Nephron progenitor cell (in vitro differentiated cells): ENCODE results near the gene LRRIQ1.

ENCODE experiments used
- DNase-seq: peaks from one replicate; pipeline ENCODE4 v3.0.0; 2021
- H3K27ac Mint-ChIP-seq: 2 replicates; pipeline ENCODE4 v1.8.0; 2021; ENCODE audit warnings: mild to moderate bottlenecking, moderate library complexity, mixed read lengths
- H3K27me3 Mint-ChIP-seq: 2 replicates; pipeline ENCODE4 v1.8.0; 2021; ENCODE audit warnings: mild to moderate bottlenecking, low read depth, mixed read lengths; ENCODE audit not compliant: poor library complexity
- H3K36me3 Mint-ChIP-seq: 2 replicates; pipeline ENCODE4 v1.8.0; 2021; ENCODE audit warnings: low read depth, mixed read lengths
- H3K4me1 Mint-ChIP-seq: 2 replicates; pipeline ENCODE4 v1.8.0; 2021; ENCODE audit warnings: mixed read lengths
- H3K4me3 Mint-ChIP-seq: 2 replicates; pipeline ENCODE4 v1.8.0; 2021; ENCODE audit warnings: mild to moderate bottlenecking, moderate library complexity, mixed read lengths
- H3K9me3 Mint-ChIP-seq: 2 replicates; pipeline ENCODE4 v1.8.0; 2021; ENCODE audit warnings: mild to moderate bottlenecking, moderate library complexity, mixed read lengths
- TF ChIP-seq, protein P1 (sequence below): fragments of 200-600 bp; sonication (generic); IDR thresholded peaks from 2 replicates; pipeline ENCODE4 v1.5.0; 2021; ENCODE audit warnings: antibody characterized with exemption

The LRRIQ1 gene

DNA sequence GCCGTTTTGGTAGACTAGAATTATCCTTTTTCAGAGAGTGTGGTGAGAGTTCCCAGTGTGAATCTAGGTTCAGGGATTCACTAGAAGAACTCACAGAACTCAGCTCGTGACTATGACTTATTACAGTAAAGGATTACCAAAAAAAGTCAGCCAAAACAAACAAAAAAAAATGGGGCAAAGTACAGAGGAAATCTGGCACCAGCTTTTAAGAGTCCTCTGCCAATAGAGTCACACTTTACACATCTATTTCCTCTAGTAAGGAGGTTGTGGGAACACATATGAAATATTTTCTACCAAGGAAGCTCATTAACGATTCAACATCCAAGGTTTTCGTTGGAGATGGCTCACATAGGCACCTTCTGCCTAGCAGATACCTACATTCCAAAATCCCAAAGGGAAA lies 28.3 kb upstream of the LRRIQ1 start:
- Mint-ChIP-seq H3K36me3 (no peaks in the 10 kb centered on the region), H3K27me3 (no peaks in the 10 kb centered on the region), H3K9me3 (no peaks in the 10 kb centered on the region), H3K4me3 (no peak overlapping the region), H3K27ac (no peak overlapping the region), H3K4me1 (no peaks in the 10 kb centered on the region)
- no peak for DNase-seq
- TF ChIP-seq, protein P1, sequence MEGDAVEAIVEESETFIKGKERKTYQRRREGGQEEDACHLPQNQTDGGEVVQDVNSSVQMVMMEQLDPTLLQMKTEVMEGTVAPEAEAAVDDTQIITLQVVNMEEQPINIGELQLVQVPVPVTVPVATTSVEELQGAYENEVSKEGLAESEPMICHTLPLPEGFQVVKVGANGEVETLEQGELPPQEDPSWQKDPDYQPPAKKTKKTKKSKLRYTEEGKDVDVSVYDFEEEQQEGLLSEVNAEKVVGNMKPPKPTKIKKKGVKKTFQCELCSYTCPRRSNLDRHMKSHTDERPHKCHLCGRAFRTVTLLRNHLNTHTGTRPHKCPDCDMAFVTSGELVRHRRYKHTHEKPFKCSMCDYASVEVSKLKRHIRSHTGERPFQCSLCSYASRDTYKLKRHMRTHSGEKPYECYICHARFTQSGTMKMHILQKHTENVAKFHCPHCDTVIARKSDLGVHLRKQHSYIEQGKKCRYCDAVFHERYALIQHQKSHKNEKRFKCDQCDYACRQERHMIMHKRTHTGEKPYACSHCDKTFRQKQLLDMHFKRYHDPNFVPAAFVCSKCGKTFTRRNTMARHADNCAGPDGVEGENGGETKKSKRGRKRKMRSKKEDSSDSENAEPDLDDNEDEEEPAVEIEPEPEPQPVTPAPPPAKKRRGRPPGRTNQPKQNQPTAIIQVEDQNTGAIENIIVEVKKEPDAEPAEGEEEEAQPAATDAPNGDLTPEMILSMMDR = no peak

DNA sequence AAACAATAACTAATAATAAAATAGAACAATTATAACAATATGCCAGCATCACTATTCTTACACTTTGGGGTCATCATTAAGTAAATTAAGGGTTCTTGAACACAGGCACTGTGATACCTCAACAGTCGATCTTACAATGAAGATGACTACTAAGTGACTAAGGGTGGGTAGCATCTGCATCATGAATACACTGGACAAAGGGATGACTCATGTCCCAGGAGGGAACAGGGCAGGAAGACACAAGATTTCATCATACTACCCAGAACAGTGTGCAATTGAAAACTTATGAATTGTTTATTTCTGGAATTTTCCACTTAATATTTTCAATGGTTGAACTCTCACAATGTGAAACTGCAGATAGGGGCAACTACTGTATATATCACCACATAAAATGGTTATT lies 19.7 kb upstream of the LRRIQ1 start:
- Mint-ChIP-seq H3K36me3 (no peaks in the 10 kb centered on the region), H3K4me1 (no peaks in the 10 kb centered on the region), H3K27ac (no peak overlapping the region), H3K9me3 (no peaks in the 10 kb centered on the region), H3K4me3 (no peak overlapping the region), H3K27me3 (no peaks in the 10 kb centered on the region)
- TF ChIP-seq, protein P1 = no peak
- DNase-seq = no peak

DNA sequence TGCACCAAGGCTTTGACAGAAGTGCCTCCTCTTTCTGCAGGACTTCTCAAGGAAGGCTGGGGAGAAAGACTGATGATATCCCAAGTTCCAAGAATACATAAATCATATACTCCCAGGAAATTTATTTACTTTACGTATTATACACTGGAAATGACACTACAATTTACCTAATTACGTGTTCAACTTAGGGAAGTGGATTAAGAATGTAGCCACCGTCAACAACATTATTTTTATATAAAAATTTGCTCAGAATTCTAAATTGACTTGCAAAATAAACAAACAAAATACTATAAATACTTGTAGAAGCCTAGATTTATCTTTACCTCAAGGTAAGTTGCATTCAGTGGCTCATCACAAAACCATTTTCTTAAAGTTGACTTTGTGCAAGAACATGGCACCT lies 19.0 kb upstream of the LRRIQ1 start:
- Mint-ChIP-seq H3K27ac (peak overlapping the region; percentile 27), H3K27me3 (no peaks in the 10 kb centered on the region), H3K4me1 (no peaks in the 10 kb centered on the region), H3K9me3 (no peaks in the 10 kb centered on the region), H3K36me3 (no peaks in the 10 kb centered on the region), H3K4me3 (no peak overlapping the region)
- TF ChIP-seq, protein P1 = no peak
- DNase-seq = no peak

DNA sequence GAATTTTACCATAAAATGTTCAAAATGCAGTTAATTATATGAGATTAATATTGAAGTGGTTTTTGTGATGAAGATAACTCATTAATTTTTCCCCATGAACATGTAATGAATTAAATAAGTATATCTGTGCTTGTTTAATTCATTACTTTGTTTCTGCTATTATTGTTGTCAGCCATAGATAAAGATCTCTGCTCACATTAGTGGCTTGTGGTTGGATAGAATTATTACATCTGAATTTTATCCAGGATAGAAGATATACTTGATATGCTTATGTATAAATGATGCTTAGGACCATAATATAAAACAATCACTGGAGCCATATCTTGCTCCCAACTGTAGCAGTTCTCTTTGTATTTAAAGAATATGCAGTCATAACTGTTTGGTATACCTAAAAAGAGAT lies 18.5 kb upstream of the LRRIQ1 start:
- Mint-ChIP-seq H3K36me3 (no peaks in the 10 kb centered on the region), H3K27me3 (no peaks in the 10 kb centered on the region), H3K4me1 (no peaks in the 10 kb centered on the region), H3K9me3 (no peaks in the 10 kb centered on the region), H3K27ac (no peak overlapping the region), H3K4me3 (no peak overlapping the region)
- TF ChIP-seq, protein P1 = no peak
- no peak for DNase-seq

DNA sequence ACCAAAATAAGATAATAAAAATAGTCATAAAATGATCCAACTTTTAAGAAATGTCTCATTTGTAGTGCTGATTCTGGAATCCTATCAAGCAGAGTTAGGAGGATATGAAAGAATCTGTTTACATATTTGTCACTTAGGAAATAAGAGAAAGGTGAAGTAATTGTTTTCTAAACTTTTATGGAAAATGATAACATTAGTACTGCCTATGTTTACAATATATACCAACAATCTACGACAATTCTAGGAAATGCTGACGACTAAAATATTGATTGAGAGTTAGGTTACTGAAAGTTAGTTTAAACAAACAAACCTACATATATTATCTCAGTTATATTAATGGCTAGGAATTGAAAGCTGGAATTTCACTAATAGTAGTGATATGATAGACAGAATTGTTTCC lies 18.1 kb upstream of the LRRIQ1 start:
- Mint-ChIP-seq H3K27ac (no peak overlapping the region), H3K4me1 (no peaks in the 10 kb centered on the region), H3K27me3 (no peaks in the 10 kb centered on the region), H3K36me3 (no peaks in the 10 kb centered on the region), H3K9me3 (no peaks in the 10 kb centered on the region), H3K4me3 (no peak overlapping the region)
- TF ChIP-seq, protein P1 = no peak
- no peak for DNase-seq

DNA sequence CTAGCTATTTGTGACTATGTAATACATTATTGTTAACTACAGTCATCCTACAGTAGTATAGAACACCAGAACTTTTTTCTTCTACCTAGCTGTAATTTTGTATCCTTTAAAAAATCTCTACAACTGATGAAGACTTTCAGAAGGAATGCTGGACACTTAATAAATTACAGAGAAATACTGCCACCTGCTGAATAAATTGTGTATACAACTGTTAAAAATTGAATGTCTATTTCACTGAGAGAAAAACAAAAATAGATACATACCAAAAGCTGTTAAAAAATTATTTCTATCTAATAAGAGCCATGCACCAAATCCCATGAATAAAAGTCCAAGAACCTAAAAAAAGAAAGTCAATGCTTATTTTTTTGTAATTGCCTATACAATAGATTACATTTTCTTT lies 6.7 kb upstream of the LRRIQ1 start:
- Mint-ChIP-seq H3K9me3 (no peaks in the 10 kb centered on the region), H3K27me3 (peaks cover 29% of the 10 kb centered on the region)
- DNase-seq = no peak

More for the DNA sequence above, 6.7 kb upstream of the LRRIQ1 start:
- no peaks in the 10 kb centered on the region for H3K36me3 Mint-ChIP-seq
- no peak overlapping the region for H3K27ac Mint-ChIP-seq
- no peak overlapping the region for H3K4me3 Mint-ChIP-seq
- TF ChIP-seq, protein P1 = peak; percentile 51
- H3K4me1 Mint-ChIP-seq = no peaks in the 10 kb centered on the region
